Stimulated activated CD4-positive, alpha-beta T cell treated with anti-CD3 and anti-CD28 coated beads, Interleukin-4, amount 100 ng/mL, for 4 hours (primary cell): ENCODE measurements around the gene LENG9.

Experiments used
- DNase-seq, 2 experiments: peaks; one replicate each; pipeline ENCODE4 v3.0.0-alpha.2; 2020

The LENG9 gene

GRCh38 chr19:54435551-54436016, 28.0 kb downstream of the LENG9 start:
- no peak for DNase-seq

DNA sequence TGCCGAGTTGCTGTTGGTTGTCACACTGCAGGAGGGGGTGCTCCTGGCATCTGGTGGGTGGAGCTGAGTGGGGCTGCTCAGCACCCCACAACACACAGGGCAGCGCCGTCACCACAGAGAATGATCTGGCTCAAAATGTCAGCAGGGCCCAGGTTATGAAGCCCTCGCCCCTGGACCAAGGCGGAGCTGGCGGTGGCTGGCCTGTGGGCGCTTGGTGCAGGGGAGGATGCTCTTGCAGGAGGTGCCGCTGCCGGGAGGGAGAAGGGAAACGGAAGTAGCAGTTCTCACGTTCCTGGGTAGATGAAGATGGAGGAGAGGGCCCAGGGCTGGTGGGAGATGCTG, 28.7 kb downstream of the LENG9 start:
- DNase-seq: no peak

GRCh38 chr19:54434112-54434872, 29.3 kb downstream of the LENG9 start:
- no peak for DNase-seq

DNA sequence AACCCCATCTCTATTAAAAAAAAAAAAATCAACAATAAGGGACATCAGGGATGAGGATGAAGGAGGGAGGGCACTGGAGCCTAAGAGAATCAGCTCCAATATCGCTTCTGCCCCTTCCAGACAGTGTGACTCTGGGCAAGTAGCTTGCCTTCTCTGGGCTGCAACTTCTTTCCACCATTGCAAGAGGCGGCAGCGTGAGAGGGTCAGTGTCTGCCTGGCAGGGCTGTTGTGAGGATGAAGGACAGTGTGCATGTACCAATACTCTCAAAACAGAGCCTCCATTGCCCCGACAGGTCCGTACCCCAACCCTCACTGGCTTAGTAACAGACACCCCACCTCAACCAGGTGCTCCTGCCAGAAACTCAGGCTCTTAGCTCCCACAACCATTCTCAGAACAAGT, 29.9 kb downstream of the LENG9 start:
- no peak for DNase-seq

DNA sequence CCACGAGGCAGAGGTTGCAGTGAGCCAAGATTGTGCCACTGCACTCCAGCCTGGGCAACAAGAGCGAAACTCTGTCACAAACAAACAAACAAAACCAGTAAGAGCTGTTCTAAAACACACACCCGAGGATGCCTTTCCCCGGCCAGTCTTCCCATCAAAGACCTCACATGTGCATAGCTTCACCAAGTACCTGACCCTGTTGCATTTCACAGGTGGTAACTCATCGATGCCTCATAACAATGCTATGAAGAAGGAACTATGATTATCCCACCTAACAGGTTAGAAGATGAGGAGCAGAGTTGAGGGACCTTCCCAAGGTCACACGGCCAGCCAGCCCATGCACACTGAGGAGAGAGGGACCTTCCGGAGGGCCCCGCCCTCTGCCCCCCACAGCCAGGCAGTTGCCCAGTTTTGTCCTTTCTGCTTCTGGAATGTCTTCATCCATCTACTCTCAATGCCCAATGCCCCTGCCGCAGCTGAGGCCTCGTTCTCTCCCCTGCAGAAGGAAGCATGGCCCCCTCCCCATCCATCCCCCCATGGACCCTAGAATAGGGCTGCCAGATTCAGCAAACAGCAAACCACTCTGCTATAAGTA, 31.3 kb downstream of the LENG9 start:
- DNase-seq: no peak

DNA sequence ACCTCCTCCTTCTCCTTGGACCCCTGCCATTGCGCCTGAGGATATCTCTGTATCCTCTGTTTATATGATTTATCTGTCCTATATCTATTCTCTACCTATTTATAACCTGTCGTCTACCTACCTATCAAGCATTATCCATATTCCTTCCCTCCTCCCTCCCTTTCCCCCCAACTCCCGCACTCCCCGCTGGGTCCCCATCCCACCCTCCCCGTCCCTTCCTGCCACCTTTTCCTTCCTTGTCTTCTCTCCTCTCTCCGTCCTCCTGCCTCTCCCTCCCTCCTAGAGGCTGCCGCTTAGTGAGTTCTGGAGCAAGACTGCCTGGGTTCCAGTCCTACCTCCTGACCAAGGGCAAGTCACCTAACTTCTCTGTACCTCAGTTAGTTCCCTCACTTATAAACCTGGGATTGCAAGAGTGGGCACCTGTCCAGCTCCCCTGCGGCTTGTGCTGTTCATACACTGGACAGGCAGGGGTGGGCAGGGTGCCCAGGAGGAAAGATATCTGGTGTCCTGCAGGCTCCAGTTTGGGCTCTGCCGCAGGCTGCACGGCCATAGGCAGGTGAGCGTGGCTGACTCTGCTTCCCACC, 32.2 kb downstream of the LENG9 start:
- no peak for DNase-seq

DNA sequence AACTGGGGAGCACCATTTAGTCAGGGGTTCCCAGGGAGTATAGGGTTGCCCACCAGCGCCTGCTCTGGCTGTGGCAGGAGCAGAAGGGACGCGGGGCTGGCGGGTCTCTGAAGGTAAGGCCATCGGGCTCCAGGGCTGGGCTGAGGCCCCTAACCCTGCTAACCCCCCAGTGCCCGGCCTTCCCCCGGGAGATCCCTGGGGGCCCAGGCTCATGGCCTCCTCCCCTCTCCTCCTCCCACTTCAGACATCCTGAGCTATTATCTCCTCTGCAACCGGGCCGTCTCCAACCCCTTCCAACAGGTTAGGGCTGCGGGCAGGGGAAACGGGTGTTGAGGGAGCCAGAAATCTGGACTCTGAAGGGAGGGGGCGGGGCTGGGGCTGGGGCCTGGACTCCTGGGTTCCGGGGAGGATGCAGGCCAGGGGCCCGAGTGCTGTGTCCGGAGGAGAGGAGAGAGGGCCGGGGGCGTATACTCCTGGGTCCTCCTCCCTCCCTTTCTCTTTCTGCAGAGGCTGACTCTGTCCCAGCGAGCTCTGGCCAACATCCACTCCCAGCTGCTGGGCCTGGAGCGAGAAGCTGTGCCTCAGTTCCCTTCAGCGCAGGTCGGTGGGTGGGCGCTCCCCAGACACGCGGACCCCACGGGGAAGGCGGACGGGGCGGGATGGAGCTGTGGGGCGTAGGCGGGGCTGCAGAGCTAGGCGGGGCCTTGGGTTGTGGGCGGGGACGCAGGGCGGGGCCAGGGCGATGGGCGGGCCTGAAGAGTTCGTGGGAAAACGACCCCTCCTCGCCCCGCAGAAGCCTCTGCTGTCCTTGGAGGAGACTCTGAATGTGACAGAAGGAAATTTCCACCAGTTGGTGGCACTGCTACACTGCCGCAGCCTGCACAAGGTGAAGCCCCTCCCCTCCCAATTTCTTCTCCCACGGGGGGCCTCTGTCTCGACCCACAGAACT, 33.0 kb downstream of the LENG9 start:
- peak; percentile 34 to 54 for DNase-seq

DNA sequence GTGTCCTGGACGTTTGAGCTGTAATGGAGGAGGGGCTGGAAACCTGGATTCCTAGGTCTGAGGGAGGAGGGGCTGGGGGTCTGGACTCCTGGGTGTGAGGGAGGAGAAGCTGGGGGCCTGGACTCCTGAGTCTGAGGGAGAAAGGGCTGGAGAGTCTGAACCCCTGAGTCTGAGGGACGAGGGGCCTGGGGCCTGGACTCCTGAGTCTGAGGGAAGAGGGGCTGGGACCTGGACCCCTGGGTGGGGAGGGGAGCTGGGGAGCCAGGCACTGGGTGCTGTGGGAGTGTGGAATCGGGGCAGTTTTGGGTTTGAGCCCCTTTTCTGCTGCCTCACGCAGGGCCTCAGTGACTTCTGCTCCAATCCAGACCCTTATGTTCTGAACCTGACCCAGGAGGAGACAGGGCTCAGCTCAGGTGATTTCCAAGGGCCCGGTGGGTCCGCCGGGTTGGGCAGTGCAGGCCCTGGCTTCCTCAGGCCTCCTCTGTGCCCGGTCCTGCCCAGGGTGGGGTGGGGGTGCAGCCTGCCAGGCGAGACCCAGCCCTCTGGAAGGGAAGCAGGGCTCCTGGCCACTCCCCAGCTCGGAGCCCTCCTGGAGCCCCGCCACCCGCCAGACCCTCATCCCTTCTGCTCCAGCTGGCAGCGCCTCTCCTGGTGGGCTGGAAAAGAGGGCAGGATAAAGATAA, 33.9 kb downstream of the LENG9 start:
- DNase-seq: no peak

DNA sequence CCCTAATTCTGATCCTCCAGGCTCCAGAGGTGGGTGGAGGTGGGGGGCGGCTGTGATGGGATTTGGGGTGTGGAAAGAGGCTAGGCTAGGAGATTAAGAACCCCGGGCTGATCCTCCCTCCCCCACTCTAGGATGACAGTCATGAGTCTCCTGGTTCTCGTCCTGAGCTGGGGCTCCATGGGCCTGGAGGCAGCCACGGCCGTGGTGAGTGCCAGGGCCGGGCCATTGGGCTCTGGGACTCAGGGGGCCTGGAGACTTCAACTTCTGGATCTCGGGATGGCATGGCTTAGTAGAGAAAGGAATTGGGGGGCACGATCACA, 34.4 kb downstream of the LENG9 start:
- DNase-seq: no peak

- DNase-seq: no peak
Measured at GRCh38 chr19:54428323-54429175, 35.0 kb downstream of the LENG9 start.

DNA sequence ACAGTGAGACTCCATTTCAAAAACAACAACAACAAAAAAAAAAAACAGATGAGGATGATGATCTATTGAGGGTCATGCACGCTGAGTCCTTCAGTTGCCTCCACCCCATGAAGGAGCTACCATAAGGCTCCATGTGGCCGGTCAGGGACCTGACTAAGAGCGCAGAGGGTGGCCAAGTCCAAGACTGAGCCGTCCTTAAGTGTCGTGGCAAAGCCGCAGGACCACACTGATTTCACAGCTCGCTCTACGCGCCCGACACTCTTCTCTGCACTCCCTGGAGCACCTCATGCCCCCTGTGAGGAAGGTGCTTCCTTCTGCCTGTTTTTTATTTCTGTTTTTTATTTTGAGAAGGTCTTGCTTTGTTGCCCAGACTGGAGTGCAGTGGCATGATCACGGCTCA, 36.0 kb downstream of the LENG9 start:
- no peak for DNase-seq

DNA sequence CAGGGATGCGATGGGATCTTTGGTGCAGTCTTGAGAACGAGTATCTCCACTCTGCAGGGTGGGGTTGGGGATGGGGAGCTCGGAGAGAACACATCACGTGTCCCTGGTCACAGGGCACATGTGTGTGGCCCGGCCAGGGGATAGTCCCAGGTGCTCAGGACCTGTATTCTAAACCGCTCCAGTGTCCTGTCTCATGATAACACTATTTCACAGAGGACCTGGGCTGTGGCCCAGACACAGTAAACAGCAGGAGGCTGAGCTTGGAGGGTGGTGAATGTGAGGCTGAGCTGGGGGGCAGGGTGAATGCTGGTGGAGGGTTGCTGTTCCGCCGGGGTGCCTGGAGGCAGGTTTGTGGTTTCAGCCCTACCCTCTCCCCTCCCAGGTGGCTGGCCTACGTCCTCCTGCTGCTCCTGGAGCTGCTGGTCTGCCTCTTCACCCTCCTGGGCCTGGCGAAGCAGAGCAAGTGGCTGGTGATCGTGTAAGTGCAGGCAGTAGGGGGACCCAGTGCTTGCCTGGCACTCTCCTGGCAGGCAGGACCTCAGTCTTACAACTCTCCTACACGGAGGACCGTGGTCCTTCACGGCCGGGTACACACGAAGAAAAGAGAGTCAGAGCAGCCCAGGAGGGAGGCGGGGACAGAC, 37.2 kb downstream of the LENG9 start:
- DNase-seq: no peak

DNA sequence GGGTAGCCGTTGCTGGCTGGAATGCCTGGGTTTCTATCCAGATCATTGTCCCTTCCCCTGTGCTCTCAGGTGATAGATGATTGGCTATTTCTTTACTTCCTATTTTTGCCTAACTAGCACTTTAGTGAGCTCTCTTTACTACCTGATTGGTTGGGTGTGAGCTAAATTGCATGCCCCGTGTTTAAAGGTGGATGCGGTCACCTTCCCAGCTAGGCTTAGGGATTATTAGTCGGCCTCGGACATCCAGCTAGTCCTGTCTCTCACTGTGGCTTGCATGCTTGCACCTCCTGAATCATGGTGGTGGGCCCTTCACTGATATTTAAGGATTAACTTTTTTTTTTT, 38.2 kb downstream of the LENG9 start:
- no peak for DNase-seq

DNA sequence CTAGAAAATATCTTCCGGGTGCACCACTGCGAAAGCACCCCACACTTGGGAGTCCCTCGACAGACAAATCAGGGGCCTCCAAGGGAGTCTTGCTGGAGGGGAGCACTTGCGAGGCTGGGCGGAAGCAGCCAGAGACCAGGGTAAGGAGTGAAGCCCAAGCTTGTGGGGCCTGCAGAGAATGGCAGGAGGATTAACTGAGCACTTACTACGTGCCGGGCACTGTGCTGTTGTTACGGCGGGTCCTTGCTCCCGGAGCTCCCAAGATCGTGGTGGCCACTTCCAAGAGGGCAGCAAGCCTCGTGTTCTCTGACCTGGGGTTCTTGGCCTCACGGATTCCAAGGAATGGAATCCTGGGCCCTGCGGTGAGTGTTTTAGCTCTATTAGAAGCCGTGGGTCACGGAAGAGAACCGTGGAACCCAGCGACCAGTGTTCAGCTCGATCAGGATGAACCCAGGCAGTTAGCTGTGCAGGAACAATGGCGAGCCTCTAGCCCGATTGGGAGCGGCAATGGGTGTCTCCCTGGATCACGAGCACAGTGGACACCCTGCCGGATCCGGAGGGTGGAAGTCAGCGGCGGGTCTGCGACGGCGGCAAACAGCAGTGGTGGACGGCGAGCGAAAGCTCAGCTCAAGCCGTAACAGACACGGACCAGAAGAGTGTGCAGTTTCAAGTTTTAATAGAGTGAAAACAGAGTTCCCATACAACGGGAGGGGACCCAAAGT, 38.8 kb downstream of the LENG9 start:
- DNase-seq: no peak

- no peak for DNase-seq
Measured at GRCh38 chr19:54424201-54424600, 39.4 kb downstream of the LENG9 start.

- no peak for DNase-seq
Measured at GRCh38 chr19:54422136-54422535, 41.4 kb downstream of the LENG9 start.

DNA sequence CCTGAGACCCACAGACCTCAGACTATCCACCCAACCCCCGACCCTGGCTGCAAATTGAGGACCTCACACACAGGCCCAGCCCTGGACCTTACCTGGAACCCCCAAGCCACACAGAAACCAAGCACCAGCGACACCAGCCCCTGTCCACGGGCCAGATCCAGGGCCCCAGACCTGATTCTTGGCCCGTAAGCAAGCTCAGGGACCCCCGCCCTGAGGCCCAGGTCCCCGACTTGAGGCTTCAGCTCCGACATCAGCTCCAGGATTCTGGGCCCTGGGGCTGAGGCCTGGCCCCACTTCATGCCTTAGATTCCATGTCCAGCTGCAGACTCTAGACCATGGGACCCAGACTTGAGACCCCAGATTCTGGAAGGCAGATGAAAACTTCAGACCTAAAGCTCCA, 42.1 kb downstream of the LENG9 start:
- DNase-seq: no peak

DNA sequence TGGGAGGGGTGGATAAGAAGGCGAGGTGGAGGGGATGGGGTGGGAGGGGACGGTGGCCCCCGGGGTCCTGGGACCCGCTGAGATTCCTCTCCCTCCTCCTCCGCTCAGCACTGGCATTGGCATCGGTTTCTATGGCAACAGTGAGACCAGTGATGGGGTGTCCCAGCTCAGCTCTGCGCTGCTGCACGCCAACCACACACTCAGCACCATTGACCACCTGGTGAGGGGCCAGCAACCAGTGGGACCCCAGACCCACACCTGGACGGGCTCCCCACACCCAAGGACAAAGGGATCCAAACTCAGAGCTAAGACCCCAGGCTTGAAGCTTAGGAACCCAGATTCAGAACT, 42.4 kb downstream of the LENG9 start:
- DNase-seq: no peak

DNA sequence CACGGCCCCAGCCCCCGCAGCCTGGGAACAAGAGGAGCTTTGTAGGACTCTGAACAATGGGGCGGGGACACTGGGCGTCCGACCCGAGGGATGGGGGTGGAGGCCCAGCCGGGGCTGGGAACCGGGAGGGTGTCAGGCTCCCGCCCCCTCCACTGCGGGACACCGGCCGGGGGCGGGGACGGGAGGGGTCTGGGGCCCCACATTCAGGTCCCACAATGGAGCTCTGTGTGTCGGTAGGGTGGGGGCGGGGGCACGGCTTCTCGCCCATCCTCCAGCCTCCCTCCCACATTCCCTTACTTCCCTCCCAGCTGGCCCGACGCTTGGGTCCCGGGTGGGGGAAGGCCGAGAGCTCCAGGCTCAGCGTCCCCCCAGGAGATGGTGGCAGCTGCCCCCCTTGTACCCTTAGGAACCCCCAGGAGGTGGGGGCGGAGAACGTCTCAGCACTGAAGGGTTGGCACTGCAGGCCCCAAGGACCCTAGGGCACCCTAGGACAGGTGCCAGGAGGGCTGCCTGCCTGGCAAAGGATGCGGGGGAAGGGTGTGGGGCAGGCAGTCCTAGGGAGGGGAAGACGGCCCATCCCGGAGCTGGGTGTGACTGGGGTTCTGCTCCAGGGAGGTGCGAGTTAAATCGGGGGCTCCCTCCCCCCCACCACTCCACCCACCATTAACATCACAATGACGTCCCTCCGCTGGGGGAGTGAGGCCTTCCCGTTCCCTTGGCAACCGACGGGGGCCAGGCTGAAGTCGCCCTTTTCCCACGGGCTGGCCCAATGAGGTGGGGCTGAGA, 43.0 kb downstream of the LENG9 start:
- DNase-seq: no peak

- DNase-seq: no peak
Measured at GRCh38 chr19:54420068-54420382, 43.6 kb downstream of the LENG9 start.
